IMR-90 (cell line): ENCODE results near the gene ABCC8. TPM values are rescaled to one million over a fixed set of nuclear protein-coding genes. Genes with fewer than 3 reads are reported as not detected.
"Not testable (repeated sequence)": the region's sequence is repeated elsewhere in the genome, so short reads cannot be mapped to it uniquely, and the experiment has no call there.

ENCODE experiments used
- ATAC-seq: fragments of 200-7000 bp; cut with Tn5 transposase; 2 replicates; pipeline ENCODE4 v1.9.1; 2020; ENCODE audit warnings: low read depth, mild to moderate bottlenecking, moderate library complexity
- BruUV-seq: library from RNA; stranded (reverse); fragments of 400-500 nt; replicated peaks from 2 replicates; lab custom pipeline; 2021; lab: Mats Ljungman, UMichigan
- CTCF ChIA-PET: fragments of 300-600 bp; formaldehyde crosslinking; extraction: SDS; loops from one replicate; lab custom pipeline; 2021; ENCODE audit warnings: antibody characterized with exemption; lab: Yijun Ruan, JAX
- POLR2A ChIA-PET: fragments of 300-600 bp; sonication (Branson Sonifier 250); formaldehyde crosslinking; loops from one replicate; lab custom pipeline; 2022; ENCODE audit warnings: antibody characterized with exemption; ENCODE audit not compliant: unreplicated experiment; lab: Charles Lee
- DNase-seq: peaks from one replicate; pipeline ENCODE4 v3.0.0; 2013
- H2AFZ ChIP-seq: replicated peaks from 2 replicates; pipeline ENCODE3; 2013; ENCODE audit warnings: low read length, mild to moderate bottlenecking; ENCODE audit not compliant: poor library complexity
- H2AK5ac ChIP-seq: 2 replicates; pipeline ENCODE4 v1.6.1; 2013; ENCODE audit warnings: low read depth, low read length, inconsistent platforms
- H2AK9ac ChIP-seq: replicated peaks from 2 replicates; pipeline ENCODE3; 2013; ENCODE audit warnings: mild to moderate bottlenecking, low read depth, low read length, moderate library complexity; ENCODE audit not compliant: poor library complexity
- H2BK120ac ChIP-seq: 2 replicates; pipeline ENCODE4 v1.6.1; 2013; ENCODE audit warnings: low read depth, low read length, inconsistent platforms
- H2BK15ac ChIP-seq: 3 replicates; pipeline ENCODE4 v1.6.1; 2013; ENCODE audit warnings: low read depth, low read length, inconsistent platforms
- H2BK20ac ChIP-seq: 2 replicates; pipeline ENCODE4 v1.6.1; 2013; ENCODE audit warnings: low read depth, mild to moderate bottlenecking, inconsistent platforms, low read length, moderate library complexity
- H2BK5ac ChIP-seq: 2 replicates; pipeline ENCODE4 v1.6.1; 2013; ENCODE audit warnings: mild to moderate bottlenecking, low read depth, low read length, inconsistent platforms; ENCODE audit not compliant: poor library complexity, severe bottlenecking
- H3K14ac ChIP-seq: replicated peaks from 2 replicates; pipeline ENCODE4 v1.6.1; 2013; ENCODE audit warnings: low read depth, low read length, inconsistent platforms
- H3K18ac ChIP-seq: 2 replicates; pipeline ENCODE4 v1.6.1; 2013; ENCODE audit warnings: low read depth, low read length, control low read depth
- H3K23ac ChIP-seq: 2 replicates; pipeline ENCODE4 v1.6.1; 2013; ENCODE audit warnings: low read depth, low read length, inconsistent platforms
- H3K27ac ChIP-seq: 2 replicates; pipeline ENCODE4 v1.5.1; 2013; ENCODE audit warnings: mild to moderate bottlenecking, control low read depth, low read length; ENCODE audit not compliant: insufficient read depth
- H3K27me3 ChIP-seq: 2 replicates; pipeline ENCODE4 v1.6.1; 2013; ENCODE audit warnings: low read length; ENCODE audit not compliant: control insufficient read depth, insufficient read depth
- H3K36me3 ChIP-seq: 2 replicates; pipeline ENCODE4 v1.6.1; 2013; ENCODE audit warnings: low read length, mixed read lengths; ENCODE audit not compliant: control insufficient read depth, insufficient read depth
- H3K4ac ChIP-seq: 2 replicates; pipeline ENCODE4 v1.6.1; 2013; ENCODE audit warnings: low read depth, low read length, inconsistent platforms
- H3K4me1 ChIP-seq: 2 replicates; pipeline ENCODE4 v1.6.1; 2013; ENCODE audit warnings: low read length, mixed read lengths; ENCODE audit not compliant: control insufficient read depth, insufficient read depth
- H3K4me2 ChIP-seq: 2 replicates; pipeline ENCODE4 v1.6.1; 2013; ENCODE audit warnings: low read depth, mild to moderate bottlenecking, control low read depth, low read length, moderate library complexity
- H3K4me3 ChIP-seq: 2 replicates; pipeline ENCODE4 v1.5.1; 2013; ENCODE audit warnings: low read depth, mild to moderate bottlenecking, control low read depth, low read length, moderate library complexity; ENCODE audit not compliant: insufficient read depth
- H3K56ac ChIP-seq: 2 replicates; pipeline ENCODE4 v1.6.1; 2013; ENCODE audit warnings: low read length, inconsistent platforms; ENCODE audit not compliant: insufficient read depth; ENCODE audit errors: extremely low read depth
- H3K79me1 ChIP-seq, 2 experiments: 2 replicates each; pipeline ENCODE4 v1.6.1; 2013; ENCODE audit warnings: low read length in 2 of 2, inconsistent platforms in 1 of 2, low read depth in 1 of 2
- H3K9ac ChIP-seq: 2 replicates; pipeline ENCODE4 v1.6.1; 2013; ENCODE audit warnings: low read depth, low read length, control low read depth
- H3K9me1 ChIP-seq: 2 replicates; pipeline ENCODE4 v1.6.1; 2013; ENCODE audit warnings: low read length, inconsistent platforms; ENCODE audit not compliant: insufficient read depth
- H3K9me3 ChIP-seq: 2 replicates; pipeline ENCODE4 v1.6.1; 2013; ENCODE audit warnings: low read length; ENCODE audit not compliant: control insufficient read depth, insufficient read depth
- H4K20me1 ChIP-seq: 2 replicates; pipeline ENCODE4 v1.6.1; 2013; ENCODE audit warnings: low read length, inconsistent platforms; ENCODE audit not compliant: insufficient read depth
- H4K5ac ChIP-seq: 2 replicates; pipeline ENCODE4 v1.6.1; 2013; ENCODE audit warnings: mild to moderate bottlenecking, low read depth, low read length, control low read depth
- H4K8ac ChIP-seq, 2 experiments: 2 replicates each; pipeline ENCODE4 v1.6.1; 2013; ENCODE audit warnings: low read depth in 2 of 2, low read length in 2 of 2, control low read depth in 1 of 2, inconsistent platforms in 1 of 2
- H4K91ac ChIP-seq: 2 replicates; pipeline ENCODE4 v1.6.1; 2013; ENCODE audit warnings: low read depth, low read length, inconsistent platforms; ENCODE audit not compliant: insufficient read depth
- WGBS, 2 experiments: methylation state at CpG; one replicate each; pipeline versions ENCODE4 v1.1.5 to v1.1.7; 2013; ENCODE audit warnings: missing lambda C conversion rate in 2 of 2; ENCODE audit not compliant: insufficient read length in 1 of 2; ENCODE audit errors: extremely low coverage in 2 of 2; 5-methylcytosine and 5-hydroxymethylcytosine counted together
- dilution Hi-C: fragments of 300-500 bp; cut with HindIII; formaldehyde crosslinking; loops from one replicate; pipeline ENCODE4 v1.14.3; 2018; ENCODE audit warnings: low sequenced_read_pairs; ENCODE audit not compliant: unreplicated experiment
- in situ Hi-C: fragments of 300-500 bp; cut with MboI; formaldehyde crosslinking; loops from 3 replicates; pipeline ENCODE4 v1.14.3; 2019; ENCODE audit warnings: low sequenced_read_pairs, inconsistent platforms, mixed read lengths
- intact Hi-C: fragments of 100-400 bp; cut with micrococcal nuclease; formaldehyde crosslinking; loops from 2 replicates; pipeline ENCODE4 v1.10.0; 2022
- polyA plus RNA-seq, 3 experiments: library from polyadenylated mRNA; depleted of rRNA; stranded (reverse); fragments of >200 nt; gene quantifications; 2 replicates each; pipeline ENCODE4 v1.2.3, GENCODE V29; 2012; ENCODE audit warnings: low replicate concordance in 1 of 3
- total RNA-seq: library from RNA; depleted of rRNA; stranded (reverse); fragments of >200 nt; gene quantifications from 2 replicates; pipeline ENCODE4 v1.2.3, GENCODE V29; 2012

The ABCC8 gene
- total and polyA plus RNA-seq, 2 of the 4 experiments (the other 2 are of a cell fraction): not detected

- H3K36me3 ChIP-seq, H3K4me1 ChIP-seq, H4K5ac ChIP-seq, ATAC-seq, H4K8ac ChIP-seq, dilution Hi-C loops, CTCF ChIA-PET, H2BK15ac ChIP-seq, in situ Hi-C loops, H2AK9ac ChIP-seq, DNase-seq, H3K18ac ChIP-seq, POLR2A ChIA-PET, H3K9me3 ChIP-seq, H2BK5ac ChIP-seq, H4K20me1 ChIP-seq, H3K4me2 ChIP-seq, H2AFZ ChIP-seq, H2AK5ac ChIP-seq, H3K27ac ChIP-seq, H3K4ac ChIP-seq, H3K14ac ChIP-seq, H3K4me3 ChIP-seq, H2BK20ac ChIP-seq, BruUV-seq, H3K9ac ChIP-seq, H3K79me1 ChIP-seq, H2BK120ac ChIP-seq, H3K56ac ChIP-seq, H3K23ac ChIP-seq, H3K27me3 ChIP-seq, intact Hi-C loops, H3K9me1 ChIP-seq, H4K91ac ChIP-seq: not testable (repeated sequence)
- WGBS, 2 experiments: no CpG with 5 or more reads among the region's 5 CpGs
Measured at GRCh38 chr11:17426233-17426632, 50.4 kb downstream of the ABCC8 start.
